Neuron (in vitro differentiated cells): ENCODE data around the gene ZC3H12C.

ENCODE experiments used
- H2AFZ ChIP-seq: one replicate; pipeline ENCODE4 v1.6.1; 2013; ENCODE audit warnings: low read depth, mild to moderate bottlenecking, inconsistent platforms, low read length, moderate library complexity
- H3K27me3 ChIP-seq: one replicate; pipeline ENCODE4 v1.6.1; 2013; ENCODE audit warnings: low read length; ENCODE audit not compliant: insufficient read depth
- H3K36me3 ChIP-seq: one replicate; pipeline ENCODE4 v1.6.1; 2013; ENCODE audit warnings: low read length; ENCODE audit not compliant: insufficient read depth
- H3K4me1 ChIP-seq: one replicate; pipeline ENCODE4 v1.6.1; 2013; ENCODE audit warnings: low read length; ENCODE audit not compliant: insufficient read depth
- H3K4me3 ChIP-seq: 2 replicates; pipeline ENCODE4 v1.5.1; 2013; ENCODE audit warnings: mild to moderate bottlenecking, low read length, moderate library complexity
- H3K9me3 ChIP-seq: one replicate; pipeline ENCODE4 v1.6.1; 2013; ENCODE audit warnings: low read length

The ZC3H12C gene

GRCh38 chr11:110069158-110069737, 23.9 kb upstream of the ZC3H12C start:
- H3K36me3 ChIP-seq: no peaks in the 10 kb centered on the region
- no peaks in the 10 kb centered on the region for H3K27me3 ChIP-seq
- peaks cover 2% of the 10 kb centered on the region for H3K9me3 ChIP-seq
- no peak overlapping the region for H2AFZ ChIP-seq
- H3K4me3 ChIP-seq: no peak overlapping the region
- peaks cover 3% of the 10 kb centered on the region for H3K4me1 ChIP-seq

GRCh38 chr11:110070176-110070575, 23.0 kb upstream of the ZC3H12C start:
- Histone ChIP-seq H3K36me3 (no peaks in the 10 kb centered on the region), H3K9me3 (no peaks in the 10 kb centered on the region), H2AFZ (no peak overlapping the region), H3K4me3 (no peak overlapping the region), H3K27me3 (no peaks in the 10 kb centered on the region), H3K4me1 (peaks cover 3% of the 10 kb centered on the region)

GRCh38 chr11:110071197-110071596, 22.0 kb upstream of the ZC3H12C start:
- Histone ChIP-seq H3K27me3 (no peaks in the 10 kb centered on the region), H3K36me3 (no peaks in the 10 kb centered on the region), H2AFZ (no peak overlapping the region), H3K4me1 (peaks cover 3% of the 10 kb centered on the region), H3K4me3 (no peak overlapping the region), H3K9me3 (no peaks in the 10 kb centered on the region)

GRCh38 chr11:110072930-110073329, 20.3 kb upstream of the ZC3H12C start:
- Histone ChIP-seq H3K4me3 (no peak overlapping the region), H3K36me3 (no peaks in the 10 kb centered on the region), H3K4me1 (peaks cover 14% of the 10 kb centered on the region), H2AFZ (no peak overlapping the region), H3K27me3 (no peaks in the 10 kb centered on the region), H3K9me3 (no peaks in the 10 kb centered on the region)

- H3K27me3 ChIP-seq: no peaks in the 10 kb centered on the region
- no peak overlapping the region for H2AFZ ChIP-seq
- peaks cover 3% of the 10 kb centered on the region for H3K9me3 ChIP-seq
- H3K4me3 ChIP-seq: no peak overlapping the region
- peaks cover 16% of the 10 kb centered on the region for H3K4me1 ChIP-seq
- H3K36me3 ChIP-seq: no peaks in the 10 kb centered on the region
Observed at GRCh38 chr11:110074499-110074898, 18.7 kb upstream of the ZC3H12C start.

GRCh38 chr11:110075105-110075846, 17.9 kb upstream of the ZC3H12C start:
- Histone ChIP-seq H3K27me3 (no peaks in the 10 kb centered on the region), H3K9me3 (peaks cover 3% of the 10 kb centered on the region), H3K36me3 (no peaks in the 10 kb centered on the region), H3K4me1 (peaks cover 13% of the 10 kb centered on the region), H3K4me3 (no peak overlapping the region), H2AFZ (no peak overlapping the region)

GRCh38 chr11:110075847-110076208, 17.4 kb upstream of the ZC3H12C start:
- peaks cover 3% of the 10 kb centered on the region for H3K9me3 ChIP-seq

GRCh38 chr11:110076371-110076965, 16.7 kb upstream of the ZC3H12C start:
- Histone ChIP-seq H2AFZ (no peak overlapping the region), H3K27me3 (no peaks in the 10 kb centered on the region), H3K9me3 (peaks cover 3% of the 10 kb centered on the region), H3K4me1 (peaks cover 13% of the 10 kb centered on the region), H3K36me3 (no peaks in the 10 kb centered on the region), H3K4me3 (no peak overlapping the region)

More at GRCh38 chr11:110075847-110076208, 17.4 kb upstream of the ZC3H12C start:
- Histone ChIP-seq H3K4me3 (no peak overlapping the region), H3K27me3 (no peaks in the 10 kb centered on the region), H3K36me3 (no peaks in the 10 kb centered on the region), H3K4me1 (peaks cover 13% of the 10 kb centered on the region), H2AFZ (no peak overlapping the region)

- H3K27me3 ChIP-seq: no peaks in the 10 kb centered on the region
- H3K9me3 ChIP-seq: peaks cover 3% of the 10 kb centered on the region
- peaks cover 13% of the 10 kb centered on the region for H3K4me1 ChIP-seq
- H3K36me3 ChIP-seq: no peaks in the 10 kb centered on the region
- H3K4me3 ChIP-seq: no peak overlapping the region
- H2AFZ ChIP-seq: peak overlapping the region; percentile 33
Observed at GRCh38 chr11:110077346-110077745, 15.8 kb upstream of the ZC3H12C start.

- H3K9me3 ChIP-seq: peaks cover 3% of the 10 kb centered on the region
- peak overlapping the region; percentile 5 for H3K4me3 ChIP-seq
- peak overlapping the region; percentile 33 for H2AFZ ChIP-seq
- no peaks in the 10 kb centered on the region for H3K36me3 ChIP-seq
- H3K27me3 ChIP-seq: no peaks in the 10 kb centered on the region
- peaks cover 13% of the 10 kb centered on the region for H3K4me1 ChIP-seq
Observed at GRCh38 chr11:110077831-110078325, 15.3 kb upstream of the ZC3H12C start.

- Histone ChIP-seq H3K4me1 (peaks cover 13% of the 10 kb centered on the region), H3K4me3 (no peak overlapping the region), H3K9me3 (peaks cover 3% of the 10 kb centered on the region), H3K36me3 (no peaks in the 10 kb centered on the region), H3K27me3 (no peaks in the 10 kb centered on the region), H2AFZ (no peak overlapping the region)
Observed at GRCh38 chr11:110078923-110079544, 14.2 kb upstream of the ZC3H12C start.

GRCh38 chr11:110079726-110080125, 13.5 kb upstream of the ZC3H12C start:
- no peak overlapping the region for H2AFZ ChIP-seq
- H3K9me3 ChIP-seq: peaks cover 3% of the 10 kb centered on the region
- H3K27me3 ChIP-seq: no peaks in the 10 kb centered on the region
- H3K4me1 ChIP-seq: peaks cover 13% of the 10 kb centered on the region
- H3K4me3 ChIP-seq: no peak overlapping the region
- no peaks in the 10 kb centered on the region for H3K36me3 ChIP-seq
